ENCODE data around the gene GBP2.

The GBP2 gene

DNA sequence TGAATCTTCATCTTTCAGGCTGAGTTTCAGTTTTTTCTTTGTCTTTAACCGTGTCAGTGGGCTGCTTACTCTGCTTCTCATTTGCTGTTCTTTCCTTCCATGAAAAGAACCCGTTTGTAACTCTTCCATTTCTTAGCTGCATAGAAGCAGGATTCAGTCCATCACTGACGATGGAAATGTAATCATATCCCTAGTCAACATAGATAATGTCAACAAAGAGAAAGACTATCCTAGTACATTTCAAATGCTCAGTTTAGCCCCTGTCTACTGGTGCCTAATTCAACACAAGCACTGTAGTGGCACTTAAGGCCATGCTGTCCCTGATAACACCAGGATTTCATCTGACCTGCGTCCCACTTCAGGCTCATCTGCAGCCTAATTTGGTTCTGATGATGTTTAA is 61.3 kb downstream of the GBP2 start:
- DNase-seq, result no peak

DNA sequence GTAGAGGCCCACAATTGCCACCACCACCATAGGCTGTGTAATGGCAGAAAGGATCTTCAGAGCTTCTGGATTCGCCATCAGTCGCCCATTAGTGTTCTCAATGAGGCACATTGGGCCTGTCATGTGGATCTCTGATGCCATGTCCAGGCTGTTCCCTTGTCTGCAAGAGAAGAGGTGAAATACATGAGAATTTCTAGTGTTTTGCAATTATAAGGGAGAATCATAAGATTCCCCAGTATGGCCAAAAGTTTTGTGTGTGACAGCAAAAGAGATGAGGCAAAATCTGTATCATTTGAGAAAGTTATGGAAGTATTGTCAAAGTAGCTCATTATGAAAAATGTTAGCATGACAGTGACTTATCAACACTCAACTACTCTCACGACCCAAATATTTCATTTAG is 62.8 kb downstream of the GBP2 start:
- no peak for DNase-seq

DNA sequence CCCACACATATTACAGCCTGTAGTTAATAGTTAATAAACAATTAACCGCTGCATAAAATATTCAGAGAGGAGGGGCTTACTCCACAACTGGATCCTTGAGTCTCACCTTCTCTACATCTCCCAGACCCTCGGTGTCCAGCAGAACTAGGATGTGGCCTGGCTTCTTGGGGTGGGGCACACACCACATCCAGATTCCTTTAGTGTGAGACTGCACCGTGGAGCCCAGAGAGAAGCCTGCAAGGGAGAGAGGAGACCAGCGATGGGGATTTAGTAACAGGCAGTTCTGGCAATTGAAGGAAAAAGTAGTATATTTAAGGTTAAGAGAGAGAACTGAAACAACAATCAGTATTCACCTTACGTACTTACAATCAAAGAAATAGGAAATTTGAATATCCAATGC is 65.8 kb downstream of the GBP2 start:
- no peak for DNase-seq
